ENCODE measurements around the gene COQ9. TPM values are rescaled to one million over a fixed set of nuclear protein-coding genes. Genes with fewer than 3 reads are reported as not detected.
"Not testable (repeated sequence)": the region's sequence is repeated elsewhere in the genome, so short reads cannot be mapped to it uniquely, and the experiment has no call there.

Gene COQ9
- 32.9 TPM for total RNA-seq

GRCh38 chr16:57447186-57447962 lies at the start of gene COQ9, which contains the start of gene CIAPIN1:
TSS of gene COQ9 (plus strand) at chr16:57447479. CDS start at chr16:57447506, 27 bp downstream.
TSS of gene CIAPIN1 (minus strand) at chr16:57447385. CDS start at chr16:57440928, 6,457 bp downstream.
- peaks cover 12 to 15% (median 14%) of the 10 kb centered on the region in 3 donors for H3K36me3 ChIP-seq (ENCODE audit: control insufficient read depth in 3 of 3, insufficient read depth in 3 of 3, low read length in 3 of 3)
- peaks cover 22 to 39% (median 28%) of the 10 kb centered on the region in 3 donors for H3K4me1 ChIP-seq (ENCODE audit: control insufficient read depth in 3 of 3, insufficient read depth in 3 of 3, low read length in 3 of 3)
- H3K9me3 ChIP-seq (ENCODE audit: control insufficient read depth in 3 of 3, low read length in 3 of 3): no peaks in the 10 kb centered on the region
- no peaks in the 10 kb centered on the region for H3K27me3 ChIP-seq (ENCODE audit: control insufficient read depth in 3 of 3, insufficient read depth in 3 of 3, low read length in 3 of 3)
- peak within 1 kb of the TSS; percentile 95 for H3K27ac ChIP-seq (ENCODE audit: low read depth, low read length)
- H3K9ac ChIP-seq (ENCODE audit: low read depth in 1 of 3, low read length in 3 of 3): peak within 1 kb of the TSS; percentile 96 to 98 (median 98)
- H3K4me3 ChIP-seq (ENCODE audit: low read length in 3 of 3): peak within 1 kb of the TSS; percentile 88 to 97 (median 96)

- not testable (repeated sequence) for H3K4me1 ChIP-seq (ENCODE audit: control insufficient read depth in 3 of 3, insufficient read depth in 3 of 3, low read length in 3 of 3); H3K4me3 ChIP-seq (ENCODE audit: low read length in 3 of 3); H3K27me3 ChIP-seq (ENCODE audit: control insufficient read depth in 3 of 3, insufficient read depth in 3 of 3, low read length in 3 of 3); H3K36me3 ChIP-seq (ENCODE audit: control insufficient read depth in 3 of 3, insufficient read depth in 3 of 3, low read length in 3 of 3); H3K9me3 ChIP-seq (ENCODE audit: control insufficient read depth in 3 of 3, low read length in 3 of 3); H3K27ac ChIP-seq (ENCODE audit: low read depth, low read length); H3K9ac ChIP-seq (ENCODE audit: low read depth in 1 of 3, low read length in 3 of 3)
Measured at GRCh38 chr16:57397493-57397892, 49.8 kb upstream of the COQ9 start.

GRCh38 chr16:57401943-57402640 lies 45.2 kb upstream of the COQ9 start:
- Histone ChIP-seq H3K4me3 (ENCODE audit: low read length in 3 of 3) (no peak overlapping the region), H3K36me3 (ENCODE audit: control insufficient read depth in 3 of 3, insufficient read depth in 3 of 3, low read length in 3 of 3) (no peaks in the 10 kb centered on the region), H3K27ac (ENCODE audit: low read depth, low read length) (no peak overlapping the region), H3K27me3 (ENCODE audit: control insufficient read depth in 3 of 3, insufficient read depth in 3 of 3, low read length in 3 of 3) (peaks cover 0 to 4% (median 0%) of the 10 kb centered on the region in 3 donors), H3K9me3 (ENCODE audit: control insufficient read depth in 3 of 3, low read length in 3 of 3) (no peaks in the 10 kb centered on the region), H3K4me1 (ENCODE audit: control insufficient read depth in 3 of 3, insufficient read depth in 3 of 3, low read length in 3 of 3) (no peaks in the 10 kb centered on the region), H3K9ac (ENCODE audit: low read depth in 1 of 3, low read length in 3 of 3) (no peak overlapping the region)

GRCh38 chr16:57403965-57404817 lies 43.1 kb upstream of the COQ9 start, which contains the start of gene CCL17:
TSS of gene CCL17 (plus strand) at chr16:57404767. CDS start at chr16:57413933, 9,166 bp downstream.
- Histone ChIP-seq H3K4me3 (ENCODE audit: low read length in 3 of 3) (no peak within 1 kb of the TSS), H3K27me3 (ENCODE audit: control insufficient read depth in 3 of 3, insufficient read depth in 3 of 3, low read length in 3 of 3) (peaks cover 0 to 4% (median 0%) of the 10 kb centered on the region in 3 donors), H3K4me1 (ENCODE audit: control insufficient read depth in 3 of 3, insufficient read depth in 3 of 3, low read length in 3 of 3) (peaks cover 0 to 2% (median 2%) of the 10 kb centered on the region in 3 donors), H3K9me3 (ENCODE audit: control insufficient read depth in 3 of 3, low read length in 3 of 3) (no peaks in the 10 kb centered on the region), H3K9ac (ENCODE audit: low read depth in 1 of 3, low read length in 3 of 3) (no peak within 1 kb of the TSS), H3K27ac (ENCODE audit: low read depth, low read length) (no peak within 1 kb of the TSS), H3K36me3 (ENCODE audit: control insufficient read depth in 3 of 3, insufficient read depth in 3 of 3, low read length in 3 of 3) (no peaks in the 10 kb centered on the region)

GRCh38 chr16:57405097-57405496 lies 42.2 kb upstream of the COQ9 start:
- H3K9ac ChIP-seq (ENCODE audit: low read depth in 1 of 3, low read length in 3 of 3): no peak overlapping the region
- H3K4me3 ChIP-seq (ENCODE audit: low read length in 3 of 3): no peak overlapping the region
- H3K36me3 ChIP-seq (ENCODE audit: control insufficient read depth in 3 of 3, insufficient read depth in 3 of 3, low read length in 3 of 3): no peaks in the 10 kb centered on the region
- H3K27me3 ChIP-seq (ENCODE audit: control insufficient read depth in 3 of 3, insufficient read depth in 3 of 3, low read length in 3 of 3): peaks cover 0 to 5% (median 4%) of the 10 kb centered on the region in 3 donors
- peaks cover 5 to 10% (median 6%) of the 10 kb centered on the region in 3 donors for H3K4me1 ChIP-seq (ENCODE audit: control insufficient read depth in 3 of 3, insufficient read depth in 3 of 3, low read length in 3 of 3)
- H3K9me3 ChIP-seq (ENCODE audit: control insufficient read depth in 3 of 3, low read length in 3 of 3): no peaks in the 10 kb centered on the region
- no peak overlapping the region for H3K27ac ChIP-seq (ENCODE audit: low read depth, low read length)

GRCh38 chr16:57406881-57407280 lies 40.4 kb upstream of the COQ9 start:
- no peaks in the 10 kb centered on the region for H3K36me3 ChIP-seq (ENCODE audit: control insufficient read depth in 3 of 3, insufficient read depth in 3 of 3, low read length in 3 of 3)
- no peaks in the 10 kb centered on the region for H3K9me3 ChIP-seq (ENCODE audit: control insufficient read depth in 3 of 3, low read length in 3 of 3)
- no peak overlapping the region for H3K4me3 ChIP-seq (ENCODE audit: low read length in 3 of 3)
- H3K4me1 ChIP-seq (ENCODE audit: control insufficient read depth in 3 of 3, insufficient read depth in 3 of 3, low read length in 3 of 3): peaks cover 5 to 10% (median 10%) of the 10 kb centered on the region in 3 donors
- no peak overlapping the region for H3K27ac ChIP-seq (ENCODE audit: low read depth, low read length)
- H3K27me3 ChIP-seq (ENCODE audit: control insufficient read depth in 3 of 3, insufficient read depth in 3 of 3, low read length in 3 of 3): peaks cover 4 to 7% (median 4%) of the 10 kb centered on the region in 3 donors
- H3K9ac ChIP-seq (ENCODE audit: low read depth in 1 of 3, low read length in 3 of 3): no peak overlapping the region

- Histone ChIP-seq H3K9me3 (ENCODE audit: control insufficient read depth in 3 of 3, low read length in 3 of 3) (no peaks in the 10 kb centered on the region), H3K9ac (ENCODE audit: low read depth in 1 of 3, low read length in 3 of 3) (no peak overlapping the region), H3K36me3 (ENCODE audit: control insufficient read depth in 3 of 3, insufficient read depth in 3 of 3, low read length in 3 of 3) (no peaks in the 10 kb centered on the region), H3K4me1 (ENCODE audit: control insufficient read depth in 3 of 3, insufficient read depth in 3 of 3, low read length in 3 of 3) (peaks cover 5 to 10% (median 10%) of the 10 kb centered on the region in 3 donors), H3K4me3 (ENCODE audit: low read length in 3 of 3) (no peak overlapping the region), H3K27me3 (ENCODE audit: control insufficient read depth in 3 of 3, insufficient read depth in 3 of 3, low read length in 3 of 3) (peaks cover 4 to 7% (median 4%) of the 10 kb centered on the region in 3 donors), H3K27ac (ENCODE audit: low read depth, low read length) (no peak overlapping the region)
Measured at GRCh38 chr16:57407521-57408353, 39.5 kb upstream of the COQ9 start.

- H3K36me3 ChIP-seq (ENCODE audit: control insufficient read depth in 3 of 3, insufficient read depth in 3 of 3, low read length in 3 of 3): no peaks in the 10 kb centered on the region
- H3K9ac ChIP-seq (ENCODE audit: low read depth in 1 of 3, low read length in 3 of 3): no peak overlapping the region
- H3K27me3 ChIP-seq (ENCODE audit: control insufficient read depth in 3 of 3, insufficient read depth in 3 of 3, low read length in 3 of 3): peaks cover 2 to 7% (median 4%) of the 10 kb centered on the region in 3 donors
- peaks cover 5 to 10% (median 10%) of the 10 kb centered on the region in 3 donors for H3K4me1 ChIP-seq (ENCODE audit: control insufficient read depth in 3 of 3, insufficient read depth in 3 of 3, low read length in 3 of 3)
- H3K4me3 ChIP-seq (ENCODE audit: low read length in 3 of 3): no peak overlapping the region
- H3K27ac ChIP-seq (ENCODE audit: low read depth, low read length): no peak overlapping the region
- H3K9me3 ChIP-seq (ENCODE audit: control insufficient read depth in 3 of 3, low read length in 3 of 3): no peaks in the 10 kb centered on the region
Measured at GRCh38 chr16:57409065-57409464, 38.2 kb upstream of the COQ9 start.

Data from skeletal muscle tissue (tissue), 4 donors.